Measurements from ENCODE around the gene ITGB2.

- no peak for TF ChIP-seq POLR2AphosphoS5 (IDR thresholded peaks at IDR 0.05; ENCODE audit: low read depth, low read length)
- TF ChIP-seq SIN3A (IDR thresholded peaks at IDR 0.05; ENCODE audit: borderline replicate concordance, insufficient read depth, low read length): no peak
Observed at GRCh38 chr21:44957901-44958451, 37.3 kb upstream of the ITGB2 start.

All from PFSK-1 (cell line).